ENCODE data around the gene PPP1R27. TPM values are rescaled to one million over a fixed set of nuclear protein-coding genes. Genes with fewer than 3 reads are reported as not detected.
"Not testable (repeated sequence)": the region's sequence is repeated elsewhere in the genome, so short reads cannot be mapped to it uniquely, and the experiment has no call there.

Gene PPP1R27
- total RNA-seq, 2 experiments from 2014 or later, result not detected

- DNase-seq, result no peak
- H3K4me3 Mint-ChIP-seq, result no peak overlapping the region
- peaks cover 5% of the 10 kb centered on the region for H3K4me1 Mint-ChIP-seq
- no peaks in the 10 kb centered on the region for H3K9me3 Mint-ChIP-seq
- no peaks in the 10 kb centered on the region for H3K27me3 Mint-ChIP-seq
- peaks cover 22% of the 10 kb centered on the region for H3K36me3 Mint-ChIP-seq
- H3K27ac Mint-ChIP-seq, result no peak overlapping the region
Observed at GRCh38 chr17:81851423-81851822, 16.6 kb upstream of the PPP1R27 start.

GRCh38 chr17:81849457-81849856 is 14.6 kb upstream of the PPP1R27 start:
- no peak overlapping the region for H3K4me3 Mint-ChIP-seq

GRCh38 chr17:81846743-81847689 is 12.2 kb upstream of the PPP1R27 start:
- H3K4me3 Mint-ChIP-seq, result no peak overlapping the region
- no peak for DNase-seq
- no peaks in the 10 kb centered on the region for H3K4me1 Mint-ChIP-seq
- no peaks in the 10 kb centered on the region for H3K9me3 Mint-ChIP-seq
- H3K27me3 Mint-ChIP-seq, result no peaks in the 10 kb centered on the region
- H3K36me3 Mint-ChIP-seq, result peaks cover 20% of the 10 kb centered on the region
- no peak overlapping the region for H3K27ac Mint-ChIP-seq

More at GRCh38 chr17:81849457-81849856, 14.6 kb upstream of the PPP1R27 start:
- Mint-ChIP-seq H3K27ac (no peak overlapping the region), H3K9me3 (no peaks in the 10 kb centered on the region), H3K4me1 (no peaks in the 10 kb centered on the region), H3K27me3 (no peaks in the 10 kb centered on the region), H3K36me3 (peaks cover 24% of the 10 kb centered on the region)
- DNase-seq, result no peak

- H3K27ac Mint-ChIP-seq, result no peak overlapping the region
- H3K27me3 Mint-ChIP-seq, result no peaks in the 10 kb centered on the region
- H3K4me3 Mint-ChIP-seq, result no peak overlapping the region
- H3K9me3 Mint-ChIP-seq, result no peaks in the 10 kb centered on the region
- no peaks in the 10 kb centered on the region for H3K4me1 Mint-ChIP-seq
- H3K36me3 Mint-ChIP-seq, result peaks cover 14% of the 10 kb centered on the region
- no peak for DNase-seq
Observed at GRCh38 chr17:81845881-81846742, 11.3 kb upstream of the PPP1R27 start.

GRCh38 chr17:81845361-81845760 is 10.5 kb upstream of the PPP1R27 start:
- H3K4me1 Mint-ChIP-seq, result no peaks in the 10 kb centered on the region
- H3K36me3 Mint-ChIP-seq, result peaks cover 14% of the 10 kb centered on the region
- no peaks in the 10 kb centered on the region for H3K27me3 Mint-ChIP-seq
- no peak overlapping the region for H3K27ac Mint-ChIP-seq
- DNase-seq, result no peak
- H3K9me3 Mint-ChIP-seq, result no peaks in the 10 kb centered on the region
- H3K4me3 Mint-ChIP-seq, result no peak overlapping the region

GRCh38 chr17:81844887-81845286 is 10.0 kb upstream of the PPP1R27 start:
- Mint-ChIP-seq H3K27me3 (no peaks in the 10 kb centered on the region), H3K36me3 (peaks cover 14% of the 10 kb centered on the region), H3K4me3 (no peak overlapping the region), H3K27ac (no peak overlapping the region), H3K9me3 (no peaks in the 10 kb centered on the region), H3K4me1 (no peaks in the 10 kb centered on the region)
- DNase-seq, result no peak

- Mint-ChIP-seq H3K27me3 (no peaks in the 10 kb centered on the region), H3K9me3 (no peaks in the 10 kb centered on the region), H3K4me1 (no peaks in the 10 kb centered on the region), H3K36me3 (peaks cover 14% of the 10 kb centered on the region), H3K27ac (no peak overlapping the region), H3K4me3 (no peak overlapping the region)
- no peak for DNase-seq
Observed at GRCh38 chr17:81844327-81844851, 9.5 kb upstream of the PPP1R27 start.

GRCh38 chr17:81843713-81844326 is 9.0 kb upstream of the PPP1R27 start:
- DNase-seq, result no peak
- Mint-ChIP-seq H3K9me3 (no peaks in the 10 kb centered on the region), H3K27ac (no peak overlapping the region), H3K4me3 (no peak overlapping the region), H3K36me3 (peaks cover 14% of the 10 kb centered on the region), H3K4me1 (no peaks in the 10 kb centered on the region), H3K27me3 (no peaks in the 10 kb centered on the region)

- H3K27me3 Mint-ChIP-seq, result no peaks in the 10 kb centered on the region
- H3K27ac Mint-ChIP-seq, result no peak overlapping the region
- H3K36me3 Mint-ChIP-seq, result peaks cover 12% of the 10 kb centered on the region
- H3K9me3 Mint-ChIP-seq, result no peaks in the 10 kb centered on the region
- no peaks in the 10 kb centered on the region for H3K4me1 Mint-ChIP-seq
- H3K4me3 Mint-ChIP-seq, result no peak overlapping the region
- DNase-seq, result no peak
Observed at GRCh38 chr17:81842725-81843504, 8.1 kb upstream of the PPP1R27 start.

GRCh38 chr17:81842378-81842724 is 7.5 kb upstream of the PPP1R27 start:
- Mint-ChIP-seq H3K27me3 (no peaks in the 10 kb centered on the region), H3K36me3 (peaks cover 12% of the 10 kb centered on the region), H3K27ac (no peak overlapping the region), H3K4me1 (no peaks in the 10 kb centered on the region), H3K9me3 (no peaks in the 10 kb centered on the region), H3K4me3 (no peak overlapping the region)
- no peak for DNase-seq

GRCh38 chr17:81841866-81842265 is 7.0 kb upstream of the PPP1R27 start:
- DNase-seq, result no peak
- Mint-ChIP-seq H3K36me3 (peaks cover 12% of the 10 kb centered on the region), H3K4me1 (no peaks in the 10 kb centered on the region), H3K27ac (no peak overlapping the region), H3K4me3 (no peak overlapping the region), H3K27me3 (no peaks in the 10 kb centered on the region), H3K9me3 (no peaks in the 10 kb centered on the region)

- H3K27me3 Mint-ChIP-seq, result no peaks in the 10 kb centered on the region
- no peaks in the 10 kb centered on the region for H3K9me3 Mint-ChIP-seq
- H3K36me3 Mint-ChIP-seq, result peaks cover 12% of the 10 kb centered on the region
- H3K27ac Mint-ChIP-seq, result no peak overlapping the region
- DNase-seq, result no peak
- no peaks in the 10 kb centered on the region for H3K4me1 Mint-ChIP-seq
- H3K4me3 Mint-ChIP-seq, result no peak overlapping the region
Observed at GRCh38 chr17:81840826-81841778, 6.3 kb upstream of the PPP1R27 start.

- not testable (repeated sequence) for H3K36me3 Mint-ChIP-seq, H3K9me3 Mint-ChIP-seq, H3K27ac Mint-ChIP-seq, DNase-seq, H3K27me3 Mint-ChIP-seq, H3K4me3 Mint-ChIP-seq, H3K4me1 Mint-ChIP-seq
Observed at GRCh38 chr17:81840059-81840458, 5.2 kb upstream of the PPP1R27 start.

All from activated naive CD8-positive, alpha-beta T cell treated with anti-CD3 and anti-CD28 coated beads for 36 hours (primary cell).